ENCODE measurements around the gene CCDC77. TPM values are rescaled to one million over a fixed set of nuclear protein-coding genes. Genes with fewer than 3 reads are reported as not detected.

The CCDC77 gene
- total RNA-seq, 4 donors from 2014 or later = 7.7 to 12.2 (median 10.2) TPM

Other genes with a start within 250 kb of the CCDC77 start
- 1 to 10 TPM in 2 of 4 donors, under 1 TPM in 2; 0.33 to 4.4 (median 1.5) TPM for gene SLC6A12, start 187.5 kb upstream of the CCDC77 start, total RNA-seq
- gene SLC6A13, start 138.8 kb upstream of the CCDC77 start, total RNA-seq = under 1 TPM in 1 of 4 donors, not detected in 3; 0.88 TPM
- gene KDM5A, start 12.3 kb upstream of the CCDC77 start, total RNA-seq = 10 to 100 TPM; 55.6 to 80.6 (median 57.2) TPM
- under 1 TPM in 3 of 4 donors, not detected in 1; 0.16 to 0.22 (median 0.17) TPM for gene B4GALNT3, start 58.3 kb downstream of the CCDC77 start, total RNA-seq

Measured in subcutaneous adipose tissue (tissue), 4 donors.